HG03045 (cell line): ENCODE data around the gene BRMS1.

Source experiments
- ATAC-seq: cut with Tn5 transposase; IDR thresholded peaks from one replicate; pipeline ENCODE4 v1.9.1; 2021; ENCODE audit warnings: mild to moderate bottlenecking, moderate library complexity; ENCODE audit not compliant: unreplicated experiment

Gene BRMS1

DNA sequence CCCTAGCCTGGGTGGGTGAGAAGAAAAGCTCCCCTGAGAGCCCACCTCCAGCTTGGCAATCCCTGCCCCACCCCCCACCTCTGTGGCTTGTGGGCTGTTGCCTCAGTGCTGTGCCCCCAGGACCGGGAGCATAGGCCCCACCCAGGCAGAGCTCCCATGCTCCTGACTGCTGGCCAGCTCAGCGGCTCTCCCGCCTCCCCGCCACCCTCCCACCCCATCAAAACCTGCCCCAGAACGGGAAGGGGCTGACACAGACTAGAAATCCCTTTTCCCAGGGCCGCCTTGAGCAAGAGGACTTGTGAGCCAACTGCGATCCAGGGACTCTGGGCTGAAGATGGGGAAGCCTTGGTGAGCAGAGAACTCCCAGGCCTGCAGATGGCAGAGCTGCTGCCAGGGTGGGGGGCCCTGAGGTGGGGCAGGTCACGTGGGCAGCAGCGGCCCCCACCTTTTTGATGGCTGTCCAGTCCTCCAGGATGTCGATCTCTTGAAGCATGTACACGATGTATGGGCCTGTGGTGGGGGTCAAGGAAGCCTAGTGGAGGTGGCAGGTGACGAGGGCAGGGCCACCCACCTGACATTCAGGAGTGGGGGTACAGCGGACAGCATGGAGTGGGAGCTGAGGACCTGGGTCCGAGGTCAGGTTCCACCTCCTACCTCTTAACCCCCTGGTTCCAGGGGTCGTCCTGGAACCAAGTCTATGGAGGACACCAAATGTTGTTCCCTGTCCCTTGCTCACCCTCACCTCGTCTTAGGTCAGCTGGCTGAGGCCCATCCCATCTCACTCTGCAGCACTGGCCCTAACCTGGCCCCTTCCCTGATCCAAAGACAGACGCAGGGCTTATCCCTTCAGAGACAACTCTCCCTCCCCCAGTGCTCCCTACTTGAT lies 6.4 kb downstream of the BRMS1 start:
- no peak for ATAC-seq

DNA sequence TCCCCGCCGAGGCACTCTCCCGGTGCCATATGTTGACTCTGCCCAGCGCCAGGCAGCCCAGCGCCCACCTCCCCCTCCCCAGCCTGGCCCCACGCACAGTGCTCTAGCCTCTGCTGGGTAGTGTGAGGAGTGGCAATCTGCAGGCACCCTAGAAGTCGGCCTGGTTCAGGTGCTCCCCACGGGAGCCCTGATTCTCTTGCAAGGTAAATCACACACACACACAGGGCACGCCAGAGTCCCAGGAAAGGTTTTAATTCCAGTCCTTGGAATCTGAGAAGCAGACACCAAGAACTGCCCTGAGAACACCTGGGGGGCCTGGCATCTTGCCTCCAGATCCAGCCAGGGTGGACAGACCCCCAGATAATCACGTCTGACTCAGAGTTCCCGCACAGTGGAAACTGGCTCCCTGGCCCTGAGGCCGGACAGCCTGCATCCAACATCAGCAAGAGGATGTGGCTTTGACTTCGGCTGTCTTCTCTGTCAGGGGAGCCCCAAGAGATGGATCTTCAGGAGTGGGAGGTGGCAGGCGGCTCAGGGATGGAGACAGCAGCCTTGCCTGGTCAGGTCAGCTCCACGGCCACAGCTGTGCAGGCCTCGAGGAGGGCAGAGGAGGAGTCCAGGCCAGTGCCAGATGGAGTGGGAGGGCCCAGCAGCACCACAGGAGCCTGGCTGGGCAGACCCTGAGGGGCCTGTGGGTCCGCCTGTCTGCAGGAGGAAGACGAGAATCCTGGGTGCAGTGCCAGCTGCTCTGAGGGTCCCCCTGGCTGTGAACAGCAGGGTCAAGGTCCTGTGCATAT lies 7.6 kb downstream of the BRMS1 start:
- no peak for ATAC-seq

GRCh38 chr11:66336234-66337102 lies 8.4 kb downstream of the BRMS1 start, which contains the start of gene RIN1:
Gene RIN1, minus strand, starts transcription at chr11:66336434. Its CDS starts 32 bp downstream, at chr11:66336402.
- ATAC-seq: peak; percentile 45

GRCh38 chr11:66335531-66336233 lies 9.2 kb downstream of the BRMS1 start:
- ATAC-seq: no peak

- no peak for ATAC-seq
Measured at GRCh38 chr11:66334605-66335442, 10.1 kb downstream of the BRMS1 start.

- no peak for ATAC-seq
Measured at GRCh38 chr11:66333896-66334604, 10.9 kb downstream of the BRMS1 start.

DNA sequence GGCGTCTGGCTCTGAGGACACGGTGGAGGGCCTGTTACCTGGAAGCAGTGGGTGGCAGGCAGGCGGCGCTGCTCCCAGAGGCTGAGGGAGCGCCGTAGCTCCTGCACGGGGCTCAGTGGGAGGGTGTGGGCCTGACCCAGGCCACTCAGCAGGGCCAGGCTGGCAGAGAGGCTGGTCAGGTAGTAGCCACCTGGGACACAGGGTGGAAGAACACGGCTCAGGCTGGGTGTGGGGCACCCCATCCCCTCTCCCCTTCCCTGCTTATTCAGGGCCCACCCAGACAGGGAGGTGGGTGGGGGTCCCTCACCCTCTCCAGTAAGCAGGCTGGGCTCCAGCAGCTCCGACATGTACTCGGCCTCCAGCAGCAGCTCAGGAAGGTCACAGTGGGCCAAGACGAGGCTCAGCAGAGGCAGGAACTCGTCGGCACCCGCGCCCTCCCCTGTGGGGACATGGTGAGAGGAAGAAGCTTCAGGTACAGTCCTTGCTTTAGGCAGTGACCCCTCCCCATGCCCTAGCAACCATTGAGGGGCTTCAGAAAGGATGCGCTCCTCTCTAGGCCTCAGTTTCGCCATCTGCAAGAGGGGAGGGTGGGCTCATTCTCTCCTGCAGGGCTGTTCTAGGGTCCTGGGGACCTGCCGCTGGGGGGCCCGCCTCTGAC lies 11.6 kb downstream of the BRMS1 start:
- ATAC-seq: no peak

- no peak for ATAC-seq
Measured at GRCh38 chr11:66332371-66333219, 12.3 kb downstream of the BRMS1 start.

DNA sequence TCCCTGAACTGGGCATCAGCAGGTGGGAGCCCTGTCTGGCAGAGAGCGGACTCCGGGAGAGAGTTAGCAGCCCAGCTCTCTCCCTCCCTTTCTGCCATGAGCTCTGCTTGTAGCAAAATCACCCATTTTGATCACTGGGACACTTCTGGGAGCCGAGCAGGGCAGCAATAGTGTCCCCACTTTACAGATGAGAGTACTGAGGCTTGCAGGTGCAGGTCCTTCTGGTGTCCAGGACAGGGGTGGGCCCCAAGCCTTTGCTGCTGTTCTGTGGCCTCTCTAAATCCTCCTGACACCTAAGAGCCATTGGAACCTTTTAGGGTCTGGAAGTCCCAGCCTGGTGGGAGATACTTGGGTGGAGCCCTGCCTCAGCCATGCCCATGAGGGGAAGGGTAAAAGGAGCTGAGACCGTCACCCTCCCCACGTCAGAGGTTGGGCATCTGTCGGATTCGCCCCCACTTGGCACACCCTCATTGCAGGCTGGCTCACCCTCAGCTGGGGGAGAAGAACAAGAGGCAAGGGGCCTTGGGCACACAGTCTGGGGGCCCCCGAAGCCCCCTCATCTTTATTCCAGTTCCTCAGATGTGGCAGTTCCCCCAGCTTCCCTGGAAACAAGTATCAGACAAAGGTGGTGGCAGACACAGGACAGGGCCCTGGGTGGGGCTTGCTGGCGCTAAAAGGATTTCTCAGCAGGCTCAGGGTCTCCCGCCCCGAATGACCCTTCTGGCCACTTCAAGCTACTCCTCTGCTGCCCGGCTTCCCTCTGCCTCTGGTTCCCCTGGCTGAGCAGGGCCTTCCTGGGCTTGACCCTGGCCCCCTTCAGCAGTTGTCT lies 13.1 kb downstream of the BRMS1 start:
- no peak for ATAC-seq

DNA sequence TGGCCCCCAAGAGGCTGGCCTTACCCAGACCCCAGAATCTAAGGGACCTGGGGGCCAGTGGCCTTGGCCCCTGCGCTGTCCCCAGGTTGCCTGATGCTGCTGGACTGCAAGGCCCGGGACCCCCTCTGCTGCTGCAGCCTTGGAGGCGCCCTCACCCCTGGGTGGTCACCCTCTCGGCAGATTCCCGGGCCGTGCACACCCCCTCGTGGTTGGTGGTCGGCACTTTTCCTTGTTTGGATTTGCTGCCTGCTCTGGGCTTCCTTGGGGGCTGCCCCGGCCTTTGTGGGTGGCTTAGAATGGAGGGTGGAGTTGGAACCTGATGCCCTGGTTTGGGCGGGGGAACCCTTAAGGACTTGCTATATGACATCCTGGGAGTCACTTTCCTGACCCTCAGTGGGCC lies 14.0 kb downstream of the BRMS1 start:
- ATAC-seq: no peak

GRCh38 chr11:66329165-66329673 lies 15.7 kb downstream of the BRMS1 start:
- ATAC-seq: no peak

DNA sequence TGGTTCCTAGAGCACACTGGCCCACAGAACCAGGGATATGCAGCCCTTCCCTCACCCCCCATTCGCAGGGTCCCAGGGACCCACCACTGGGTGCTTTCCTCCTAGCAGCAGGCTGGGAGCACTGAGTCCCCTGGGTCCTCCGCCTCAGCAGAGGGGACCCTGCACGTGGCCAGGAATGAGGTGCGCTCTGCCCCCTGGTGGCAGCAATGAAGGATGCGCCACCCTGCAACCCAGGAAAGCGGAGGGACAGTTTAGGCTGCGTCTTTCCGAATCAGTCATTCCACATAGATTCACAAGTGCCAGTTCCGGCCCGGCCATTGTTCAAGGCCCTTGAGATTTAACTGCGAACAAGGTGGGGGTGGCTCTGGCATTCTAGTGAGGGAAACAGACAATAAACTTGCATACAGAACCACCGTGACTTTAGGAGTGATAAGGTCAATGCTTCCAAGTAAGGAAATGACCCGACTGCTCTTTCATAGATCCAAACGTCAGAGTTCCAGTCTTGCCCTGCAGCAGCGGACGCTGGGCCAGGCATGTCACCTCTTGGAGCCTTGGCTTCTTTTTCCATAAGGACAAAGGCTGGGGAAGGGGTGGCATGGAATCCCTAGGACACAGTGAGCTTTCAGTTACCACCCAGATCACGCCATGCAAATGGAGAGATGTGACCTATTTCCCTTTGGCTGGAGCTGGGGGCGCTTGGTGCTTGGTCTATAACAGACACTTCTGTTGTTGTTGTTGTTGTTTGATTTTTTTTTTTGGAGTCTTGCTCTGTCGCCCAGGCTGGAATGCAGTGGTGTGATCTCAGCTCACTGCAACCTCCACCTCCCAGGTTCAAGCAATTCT lies 16.4 kb downstream of the BRMS1 start:
- peak; percentile 55 for ATAC-seq

DNA sequence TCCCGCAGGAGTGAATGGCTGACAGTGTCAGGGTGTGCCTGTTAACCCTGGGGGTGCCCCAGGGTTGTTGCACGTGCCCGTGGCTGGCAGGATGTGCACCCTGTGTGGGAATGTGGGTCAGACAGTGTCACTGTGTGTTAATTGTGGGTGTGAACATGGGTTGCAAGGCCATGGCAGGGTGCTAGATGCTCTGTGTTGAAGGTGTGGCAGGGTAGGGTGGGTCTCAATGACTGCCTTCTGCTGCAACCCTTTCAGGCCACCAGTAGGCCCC lies 16.9 kb downstream of the BRMS1 start:
- ATAC-seq: no peak

DNA sequence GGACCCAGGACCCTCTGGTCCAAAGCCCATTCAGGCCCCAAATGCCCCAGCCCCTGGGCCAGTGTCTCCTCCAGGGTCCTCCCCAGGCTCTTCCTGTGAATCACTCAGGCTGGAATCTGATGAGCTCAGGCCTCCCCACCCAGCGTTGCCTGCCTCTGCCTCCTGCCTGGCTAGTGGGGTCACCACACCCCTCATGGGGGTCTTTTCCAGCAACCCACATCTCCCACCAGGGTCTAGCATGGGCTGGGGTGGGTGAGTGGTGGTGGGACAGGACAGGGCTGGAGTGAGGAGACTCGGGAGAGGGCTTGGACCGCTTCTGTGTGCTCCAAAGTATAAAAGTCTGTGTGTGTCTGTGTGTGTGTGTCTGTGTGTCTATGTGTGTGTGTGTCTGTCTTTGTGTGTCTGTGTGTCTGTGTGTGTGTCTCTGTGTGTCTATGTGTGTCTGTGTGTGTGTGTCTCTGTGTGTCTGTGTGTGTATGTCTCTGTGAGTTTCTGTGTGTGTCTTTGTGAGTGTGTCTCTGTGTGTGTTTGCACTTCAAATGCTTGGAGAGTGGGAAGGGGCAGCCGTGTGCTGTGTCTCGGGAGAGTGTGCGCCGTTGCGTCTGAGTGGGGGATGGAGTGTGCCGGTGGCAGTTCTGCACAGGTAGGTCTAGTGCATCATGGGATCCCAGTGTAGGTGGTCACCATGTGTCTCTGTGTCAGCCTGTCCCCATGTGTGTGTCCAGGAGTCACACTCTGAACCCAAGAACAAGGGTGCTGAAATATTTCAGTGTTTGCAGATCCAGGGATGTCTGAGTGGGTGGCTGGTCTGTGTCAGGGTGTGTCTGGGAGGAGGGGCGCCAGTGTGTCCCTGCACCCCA lies 17.5 kb downstream of the BRMS1 start:
- no peak for ATAC-seq
